Effector CD4-positive, alpha-beta T cell (primary cell): ENCODE data around the gene PARD3B.

Experiments
- DNase-seq: peaks from one replicate; pipeline ENCODE4 v3.0.0-alpha.2; 2020

The PARD3B gene

DNA sequence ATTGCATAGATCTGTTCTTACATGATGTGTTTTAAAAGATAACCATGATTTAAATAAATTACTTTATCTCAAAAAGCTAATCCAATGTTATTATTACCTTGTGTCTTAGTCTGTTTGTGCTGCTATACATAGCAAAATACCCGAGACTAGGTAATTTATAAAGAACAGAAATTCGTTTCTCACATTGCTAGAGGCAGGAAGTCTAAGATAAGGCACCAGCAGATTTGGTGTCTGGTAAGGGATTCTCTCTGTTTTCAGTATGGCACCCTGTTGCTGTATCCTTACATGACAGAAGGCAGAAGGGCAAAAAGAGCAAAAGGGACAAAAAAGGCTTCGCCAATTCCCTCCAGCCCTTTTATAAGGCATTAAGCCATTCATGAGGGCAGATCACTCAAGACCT, 533.9 kb downstream of the PARD3B start:
- no peak for DNase-seq

DNA sequence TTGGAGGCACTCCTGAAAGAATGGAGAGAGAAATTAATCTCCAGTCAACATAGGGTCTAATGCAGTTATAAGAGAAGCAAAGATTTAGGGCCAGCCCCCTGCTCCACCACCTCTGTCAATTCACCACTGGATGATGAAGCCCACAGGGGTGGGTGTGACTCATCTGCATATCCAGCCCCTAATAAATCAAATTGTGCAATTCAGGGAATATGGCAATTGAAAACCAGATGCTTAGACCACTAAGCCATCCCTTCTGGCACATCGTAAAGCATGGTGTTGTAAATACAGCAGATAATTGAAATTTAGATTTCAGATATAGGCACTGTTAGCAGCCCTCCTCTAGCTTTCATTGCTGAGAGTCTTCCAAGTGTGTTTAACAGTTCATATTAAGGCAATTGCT, 541.4 kb downstream of the PARD3B start:
- DNase-seq, result no peak

DNA sequence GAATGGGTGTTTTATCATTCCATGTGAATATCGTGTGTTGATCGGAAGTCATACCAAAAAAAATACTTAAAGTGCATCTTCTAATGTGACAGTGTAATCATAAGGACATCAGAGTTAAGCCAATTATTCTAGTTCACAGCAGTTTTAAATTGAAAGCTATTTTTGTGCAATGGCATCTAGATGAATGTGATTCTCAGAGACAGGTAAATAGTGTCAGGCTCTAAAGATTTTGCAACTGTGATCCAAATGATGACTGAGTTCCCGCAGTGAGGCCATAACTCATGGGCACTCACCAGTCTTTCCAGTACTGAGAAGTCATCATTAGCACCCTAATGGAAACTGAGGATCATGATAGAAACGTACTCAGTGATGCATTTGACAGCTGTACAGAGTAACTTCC, 542.6 kb downstream of the PARD3B start:
- no peak for DNase-seq

DNA sequence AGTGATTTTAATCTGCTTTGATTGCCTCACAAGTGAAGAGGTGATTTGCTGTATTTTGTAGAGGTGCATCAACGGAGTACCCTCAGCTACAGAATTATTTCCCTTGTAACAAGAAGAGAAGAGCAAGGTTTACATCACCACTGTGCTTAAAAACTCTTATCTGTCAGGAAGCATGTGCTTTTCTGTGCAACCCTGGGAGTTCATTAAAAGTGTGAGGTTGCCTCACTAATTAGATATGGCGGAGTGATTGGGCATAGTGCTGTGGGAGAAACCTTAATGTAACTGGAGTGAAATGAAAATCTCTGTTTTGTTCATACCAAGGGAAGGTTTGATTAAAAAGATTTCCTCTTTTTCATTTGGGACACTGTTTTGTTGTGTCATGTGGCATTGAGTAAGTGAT, 544.7 kb downstream of the PARD3B start:
- DNase-seq, result no peak

DNA sequence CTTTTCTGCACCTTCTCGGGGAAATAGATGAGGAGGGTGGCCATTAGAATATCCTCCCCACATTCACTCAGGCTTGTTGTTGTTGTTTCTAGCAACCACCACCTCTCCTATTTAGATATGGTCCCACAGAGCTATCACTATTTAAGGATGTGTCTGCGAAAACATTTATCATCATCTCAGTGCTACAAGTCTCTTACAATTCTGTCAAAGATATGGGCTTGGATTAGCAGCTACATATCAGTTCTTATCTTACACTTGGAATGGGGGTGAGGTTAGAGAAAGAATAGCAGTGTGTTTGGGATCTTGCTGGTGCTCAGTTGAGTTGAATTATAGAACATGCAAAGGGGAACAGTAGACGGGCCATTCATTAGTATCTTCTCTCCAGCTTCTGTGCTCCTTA, 546.1 kb downstream of the PARD3B start:
- DNase-seq, result no peak

DNA sequence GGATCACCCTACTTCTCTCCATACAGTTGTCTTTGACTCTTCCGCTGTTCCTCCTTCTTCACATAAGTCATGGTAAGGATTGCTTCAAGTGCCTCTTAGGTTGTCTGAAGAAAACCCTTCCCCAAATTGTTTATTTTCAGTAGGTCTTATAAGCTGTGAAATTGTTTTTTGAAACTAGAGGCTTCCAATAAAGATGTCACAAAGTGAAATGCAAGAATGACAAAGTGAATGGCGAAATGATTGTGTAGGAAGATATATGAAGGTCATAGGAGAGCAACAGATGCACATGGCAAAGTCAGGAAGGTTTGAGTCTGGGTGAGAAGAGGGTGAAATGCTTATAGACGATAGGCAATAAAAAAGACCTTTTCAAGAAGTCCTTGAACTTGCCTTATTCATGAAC, 548.8 kb downstream of the PARD3B start:
- DNase-seq, result no peak

DNA sequence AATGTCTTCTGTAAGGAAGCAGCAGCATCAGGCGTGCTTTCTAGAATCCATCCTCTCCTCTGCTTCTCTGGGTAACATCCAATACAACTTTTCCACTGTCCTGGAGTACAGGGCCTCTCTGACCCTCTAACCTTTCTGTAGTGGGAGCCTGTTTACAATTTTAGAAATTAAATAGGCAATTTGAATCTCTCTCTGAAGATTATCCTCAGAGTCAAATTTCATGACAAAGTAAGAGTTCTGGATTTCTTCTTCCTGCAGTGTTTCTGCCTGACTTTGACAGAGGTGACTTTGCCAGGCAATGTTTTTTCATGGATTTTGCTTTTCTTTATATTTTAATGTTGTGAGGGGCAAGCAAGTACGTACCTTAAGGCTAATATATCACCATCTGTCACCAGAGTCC, 558.4 kb downstream of the PARD3B start:
- DNase-seq, result no peak

DNA sequence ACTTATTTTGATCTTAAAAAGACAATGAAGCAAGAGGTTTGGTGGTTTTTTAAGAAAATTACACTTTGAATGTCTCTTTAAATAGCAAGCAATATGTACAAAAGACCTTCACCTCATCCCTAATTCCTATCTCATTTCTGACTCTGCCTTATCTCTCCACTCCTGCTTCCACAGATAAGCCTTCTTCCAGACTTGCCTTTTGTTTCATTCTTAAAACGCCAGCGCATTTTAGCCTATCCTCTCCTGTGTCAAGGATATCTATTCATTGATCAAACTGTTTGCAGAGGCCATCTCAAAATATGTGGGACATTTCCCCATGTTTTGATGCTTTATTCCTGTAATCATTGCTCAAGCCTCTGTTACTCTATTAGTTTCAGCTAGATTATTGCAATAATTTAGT, 562.5 kb downstream of the PARD3B start:
- DNase-seq, result no peak

DNA sequence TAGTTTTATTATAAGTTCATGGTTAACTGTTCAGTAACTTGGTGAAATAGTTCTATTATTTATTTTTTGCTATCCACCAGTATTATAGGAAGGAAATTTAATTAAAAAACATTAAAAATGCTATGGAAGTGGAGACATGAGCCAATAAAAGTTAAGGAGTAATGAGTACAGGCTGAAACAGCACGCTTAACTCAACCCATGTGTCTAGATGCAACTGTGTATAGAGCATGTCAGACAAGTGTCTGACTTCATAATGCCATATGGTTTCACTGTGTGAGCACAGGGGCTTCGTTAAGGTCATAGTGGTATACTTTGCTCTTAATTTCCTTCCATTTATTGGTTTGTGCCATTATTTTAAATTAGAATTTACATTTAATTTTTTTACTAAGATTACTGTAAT, 570.2 kb downstream of the PARD3B start:
- no peak for DNase-seq

DNA sequence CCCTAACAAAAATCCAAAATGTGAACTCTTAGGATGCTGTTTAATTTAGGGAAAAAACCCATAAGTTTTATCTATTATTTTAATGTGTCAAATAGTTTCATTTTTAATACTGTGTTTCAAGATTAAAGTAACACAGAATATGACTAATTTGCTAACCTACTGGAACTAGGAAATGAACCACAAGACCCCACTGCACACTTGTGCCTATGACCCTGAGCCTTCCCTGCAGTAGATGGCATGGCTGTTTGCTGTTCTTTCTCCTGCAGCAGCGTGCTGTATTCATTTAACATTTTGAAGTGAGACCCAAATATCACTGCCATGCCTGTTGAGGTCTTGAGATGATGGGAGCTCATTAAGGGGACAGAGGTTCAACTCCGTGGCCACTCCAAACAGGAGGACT, 571.9 kb downstream of the PARD3B start:
- DNase-seq, result no peak

DNA sequence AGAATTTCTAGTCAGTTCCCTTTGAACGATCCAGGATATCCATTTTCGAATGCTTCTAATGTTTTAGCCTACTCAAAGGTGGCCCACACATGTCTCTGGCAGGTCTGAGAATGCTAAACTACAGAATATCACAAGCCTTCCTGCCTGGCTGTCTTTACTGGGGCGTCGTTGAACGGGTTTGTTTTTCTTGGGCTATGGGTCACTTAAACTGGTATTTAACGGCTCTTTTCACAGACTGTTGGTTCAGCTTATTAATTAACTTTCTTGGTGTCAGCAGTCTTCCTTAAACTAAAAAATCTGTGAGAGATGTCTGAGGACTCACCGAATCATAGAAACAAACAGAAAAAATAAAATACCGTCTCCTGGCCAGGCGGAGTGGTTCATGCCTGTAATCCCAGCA, 573.9 kb downstream of the PARD3B start:
- DNase-seq, result no peak

DNA sequence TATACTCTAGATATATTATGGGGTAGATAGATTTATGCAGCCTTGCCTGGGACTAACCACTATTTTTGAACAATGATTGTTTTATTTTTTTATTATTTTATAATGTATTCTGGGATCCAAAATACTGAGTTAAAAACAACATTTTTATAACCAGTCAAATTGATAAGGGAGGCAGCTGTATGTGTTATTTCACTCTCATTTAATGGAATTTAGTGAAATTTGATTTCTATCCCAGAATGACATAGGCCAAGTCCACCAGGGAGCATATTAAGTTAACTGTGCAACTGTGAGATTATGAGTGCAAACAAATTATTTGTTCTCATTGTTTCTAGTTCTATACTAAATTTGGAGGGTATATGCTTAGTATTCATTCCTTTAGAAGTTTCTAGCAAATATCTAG, 583.5 kb downstream of the PARD3B start:
- no peak for DNase-seq

DNA sequence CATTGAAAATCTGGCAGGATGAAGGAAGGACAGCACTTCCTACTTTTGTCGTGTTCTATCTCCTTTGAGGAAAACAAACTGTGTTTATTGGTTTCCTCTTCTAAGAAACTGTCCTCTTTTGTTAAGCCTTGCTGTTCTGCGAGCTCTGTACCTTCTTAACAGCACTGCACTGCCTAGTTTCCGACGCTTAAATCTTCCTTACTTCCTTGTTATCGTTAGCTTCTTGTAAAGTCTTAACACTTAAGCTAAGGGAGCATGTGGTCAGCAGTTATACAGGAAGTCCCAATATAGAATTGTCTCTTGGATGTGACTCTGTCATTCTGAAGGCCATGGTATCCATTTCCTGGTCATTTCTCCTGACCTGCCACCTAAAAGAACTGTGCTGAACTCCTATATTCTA, 584.3 kb downstream of the PARD3B start:
- DNase-seq, result no peak

DNA sequence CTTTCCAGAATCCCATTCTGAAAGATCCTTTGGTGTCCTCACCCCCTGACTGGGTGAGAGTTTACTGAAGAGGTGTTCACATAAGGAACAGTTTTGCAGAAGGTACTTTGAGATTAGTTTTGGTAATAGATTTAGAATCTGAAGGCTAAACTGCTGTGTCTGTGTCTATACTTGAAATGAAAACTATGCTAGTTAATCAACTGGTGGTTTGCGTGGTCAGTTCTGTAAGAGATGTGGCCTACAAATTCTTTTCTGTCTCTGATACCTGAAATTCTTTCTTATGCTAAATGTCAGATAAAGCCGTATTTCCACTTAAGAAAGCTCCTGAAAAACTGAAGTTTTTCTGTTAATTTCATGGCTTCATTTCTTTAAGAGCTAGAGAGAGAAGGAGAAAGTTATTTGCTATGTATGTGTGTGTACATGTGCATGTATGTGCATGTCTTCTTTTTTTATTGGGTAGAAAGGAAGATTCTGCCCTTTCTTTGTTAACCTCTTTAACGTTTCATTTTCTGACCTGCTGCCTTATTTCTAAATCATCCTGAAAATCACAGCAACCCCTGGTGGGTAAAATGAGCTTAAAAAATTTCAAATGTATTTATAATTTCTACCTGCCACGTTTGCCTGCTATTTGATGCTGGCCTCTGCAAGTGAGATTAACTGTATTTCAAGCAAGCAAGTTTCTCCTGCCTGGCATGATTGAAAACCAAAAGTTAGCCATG, 585.0 kb downstream of the PARD3B start:
- no peak for DNase-seq

DNA sequence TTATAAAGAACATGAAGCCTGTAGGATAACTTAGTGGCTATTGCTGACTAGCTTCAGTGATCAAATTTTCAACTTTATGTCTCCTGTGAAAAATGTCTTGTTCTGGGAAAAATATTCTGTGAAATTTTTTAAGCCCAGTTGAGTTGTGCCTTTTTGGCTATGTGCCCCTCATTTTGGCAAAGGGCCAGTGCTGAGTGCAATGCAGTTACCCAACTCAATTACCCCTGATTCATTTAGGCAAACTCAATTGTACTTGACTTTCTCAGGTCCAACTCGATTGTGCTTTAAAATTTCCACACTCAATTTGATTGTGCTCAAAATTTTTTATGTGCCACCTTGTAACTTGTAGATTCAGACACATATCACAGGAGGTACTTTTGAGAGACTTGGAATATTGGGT, 588.3 kb downstream of the PARD3B start:
- DNase-seq, result no peak

DNA sequence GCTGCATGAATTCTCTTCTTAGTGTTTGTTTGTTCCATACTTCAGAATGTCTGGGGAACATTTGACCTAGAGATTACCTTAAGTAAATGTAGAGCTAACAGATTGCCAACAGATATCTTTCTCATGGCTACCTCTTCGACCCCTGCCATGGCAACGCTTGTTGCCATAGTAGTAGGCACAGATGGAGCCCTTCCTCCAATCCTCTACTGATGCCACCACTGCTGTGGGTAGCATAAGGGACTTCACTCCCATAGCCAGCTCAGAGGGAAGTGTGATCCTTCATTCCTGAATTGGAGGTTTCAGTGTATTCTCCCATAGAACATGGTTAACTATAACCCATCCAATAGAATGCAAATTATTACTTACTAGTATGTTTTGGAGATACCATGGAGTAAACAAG, 593.5 kb downstream of the PARD3B start:
- DNase-seq, result no peak

DNA sequence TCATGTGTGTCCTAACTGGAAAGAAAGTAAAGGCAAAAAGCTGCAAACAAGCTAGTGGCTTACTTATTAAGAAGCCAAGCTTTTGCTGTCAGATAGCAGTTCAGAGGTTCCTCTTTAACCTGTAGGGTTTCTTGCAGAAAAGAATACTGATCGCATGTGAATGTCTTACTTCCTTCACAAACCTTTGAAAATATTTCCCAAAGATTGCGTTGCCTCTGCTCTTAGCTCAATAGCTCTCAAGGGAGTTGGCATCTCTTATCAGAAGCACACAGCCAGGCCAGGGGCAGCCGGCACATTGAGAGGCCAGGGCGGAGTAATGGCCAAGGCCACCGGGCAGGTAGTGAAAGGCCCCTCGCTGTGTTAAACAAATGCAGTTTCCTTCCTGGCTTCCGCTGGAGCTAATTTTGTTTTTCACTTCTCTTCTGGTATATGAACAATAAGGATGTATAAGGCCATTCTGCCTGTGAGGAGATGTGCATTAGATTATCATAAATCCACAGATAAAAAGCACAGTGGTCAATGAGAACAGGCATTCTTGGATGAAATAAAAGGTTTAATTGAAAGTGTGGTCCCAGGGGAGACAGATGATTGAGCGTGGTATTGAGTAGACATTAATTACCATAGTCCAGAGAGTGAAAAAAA, 594.7 kb downstream of the PARD3B start:
- DNase-seq, result no peak

DNA sequence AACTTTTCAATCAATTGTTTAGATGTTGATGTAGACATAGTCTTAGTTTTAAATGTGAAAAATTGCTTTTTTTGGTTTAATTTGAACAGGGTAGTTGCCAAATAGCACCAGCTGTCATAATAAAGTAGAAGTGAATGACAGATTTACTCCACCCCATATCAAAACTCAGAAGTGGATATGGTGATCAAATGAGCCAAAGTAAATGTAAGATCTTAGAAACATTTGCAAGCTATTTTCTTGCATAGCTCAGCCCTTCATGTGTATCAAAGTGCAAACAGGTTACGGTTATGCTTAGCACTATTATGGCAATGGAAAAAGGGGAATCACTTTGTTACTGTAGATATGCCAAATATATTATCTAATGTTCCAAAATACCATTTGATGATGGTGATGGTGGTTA, 596.1 kb downstream of the PARD3B start:
- no peak for DNase-seq

DNA sequence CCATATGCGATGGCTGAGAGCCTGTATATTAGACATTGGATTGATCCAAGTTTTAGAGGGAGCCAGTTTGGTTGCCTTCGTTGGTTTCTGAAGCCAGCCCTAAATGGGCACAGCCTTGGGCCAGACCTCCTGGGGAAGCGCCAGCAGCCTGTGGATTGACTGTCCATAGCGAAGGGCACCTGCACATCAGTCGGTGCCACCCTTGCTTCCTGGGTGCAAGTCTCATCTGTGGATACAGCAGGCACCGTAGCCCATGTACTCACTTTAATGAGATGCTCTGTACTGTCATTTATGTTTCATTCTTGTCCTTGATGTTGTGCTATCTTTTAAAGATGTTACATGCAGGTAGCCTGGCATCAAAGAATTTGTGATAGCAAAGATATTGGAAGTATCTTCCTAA, 600.6 kb downstream of the PARD3B start:
- DNase-seq, result no peak

DNA sequence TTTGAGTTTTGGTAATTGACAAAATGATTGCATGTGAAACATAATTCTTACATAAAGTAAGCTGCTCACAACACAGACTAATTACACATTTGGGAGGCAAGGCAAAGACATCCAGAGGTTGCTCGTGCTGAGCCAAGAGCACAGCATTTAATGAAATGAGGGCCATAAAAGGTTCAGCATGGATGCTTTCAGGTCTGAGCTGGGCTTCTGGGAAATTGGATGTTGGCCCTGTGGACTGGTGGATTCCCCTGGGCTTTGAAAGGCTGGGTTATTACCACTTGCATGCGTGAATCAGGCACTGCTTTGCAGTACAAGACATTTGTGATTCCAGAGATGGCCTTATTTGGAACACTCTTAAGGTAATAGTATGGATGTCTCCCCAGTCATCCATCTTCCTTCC, 603.5 kb downstream of the PARD3B start:
- DNase-seq, result no peak

DNA sequence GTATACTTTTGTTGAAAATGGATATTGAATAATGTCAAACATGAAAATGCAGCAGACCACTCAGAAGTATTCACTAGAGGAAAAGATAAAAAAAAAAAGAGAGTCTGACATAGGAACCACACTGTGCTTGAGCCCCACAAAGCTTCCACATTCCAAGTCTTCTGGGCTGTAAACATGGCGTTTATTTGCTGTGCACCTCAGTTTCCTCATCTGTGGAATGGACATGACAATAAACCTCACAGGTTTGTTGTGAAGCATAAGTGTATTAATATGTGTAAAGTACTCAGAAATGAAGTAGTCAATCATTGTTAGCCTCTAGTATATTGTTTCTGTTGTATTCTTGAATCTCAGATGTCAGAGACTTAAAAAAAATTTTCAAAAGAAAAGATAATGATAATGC, 611.2 kb downstream of the PARD3B start:
- DNase-seq, result no peak

DNA sequence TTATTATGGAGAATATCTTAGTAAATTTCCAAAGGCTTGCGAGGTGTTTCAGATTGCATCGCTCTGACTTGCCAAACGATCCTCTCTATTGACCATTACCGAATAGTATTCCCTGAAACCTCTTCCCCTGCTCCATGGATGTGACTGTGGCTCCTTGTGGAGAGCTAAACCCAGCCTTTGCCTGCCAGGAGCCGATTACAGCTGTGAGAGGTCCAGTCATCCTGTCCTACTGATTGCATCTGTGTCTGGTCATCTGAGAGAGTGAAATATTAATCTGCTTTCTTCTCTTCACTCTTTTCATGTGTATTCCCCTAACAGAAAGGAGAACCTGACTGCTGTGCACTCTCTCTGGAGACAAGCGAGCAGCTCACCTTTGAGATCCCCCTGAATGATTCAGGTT, 613.1 kb downstream of the PARD3B start:
- DNase-seq, result no peak

DNA sequence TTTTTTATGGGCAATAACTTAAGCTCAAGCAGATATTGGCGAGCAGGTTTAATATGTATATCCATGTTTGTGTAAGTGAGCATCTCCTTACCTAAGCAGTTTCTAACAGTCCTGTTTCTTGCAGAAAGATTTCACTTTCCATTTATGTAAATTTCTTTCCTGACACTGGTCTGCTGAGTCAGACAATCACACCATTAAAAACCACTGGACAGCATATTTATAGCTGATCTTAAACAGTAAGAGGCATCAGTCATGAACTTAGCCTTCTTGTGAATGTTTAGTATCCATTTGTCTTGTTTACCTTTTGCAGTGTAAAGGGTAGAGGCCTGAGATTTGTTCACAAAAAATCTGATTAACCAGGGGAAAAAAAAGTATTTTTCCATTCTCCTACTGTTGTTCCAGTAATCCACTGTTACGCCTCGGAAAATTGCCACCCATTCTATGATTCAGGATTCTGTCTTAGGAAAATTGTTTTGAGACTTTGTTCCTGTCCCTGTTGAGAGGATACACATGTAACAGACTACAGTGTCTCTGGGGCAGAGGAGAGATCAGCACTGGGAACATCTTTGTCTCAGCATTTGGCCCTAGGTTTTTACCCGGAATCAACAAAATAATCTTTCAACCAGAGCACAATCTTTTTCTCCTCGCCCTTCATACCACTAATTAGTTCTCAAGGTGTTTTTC, 616.0 kb downstream of the PARD3B start:
- no peak for DNase-seq

DNA sequence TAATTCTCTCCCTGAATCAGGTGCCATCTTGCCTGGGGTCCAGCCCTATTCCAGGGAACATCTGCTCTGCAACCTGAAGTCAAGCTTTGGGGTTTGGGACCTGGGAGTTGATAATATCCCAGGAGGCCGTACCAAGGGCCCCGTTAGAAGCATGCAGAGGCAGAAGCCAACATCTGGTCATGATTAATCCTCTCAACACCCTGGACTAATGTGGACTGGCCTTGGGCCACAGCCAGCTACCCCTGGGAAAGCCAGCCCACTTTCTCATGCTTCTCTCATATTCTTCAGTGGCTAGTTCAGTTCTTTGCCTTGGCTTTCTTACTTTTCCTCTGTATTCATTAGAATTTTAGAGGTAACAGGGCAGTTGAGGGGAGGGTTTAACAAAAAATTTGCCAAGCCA, 621.5 kb downstream of the PARD3B start:
- no peak for DNase-seq

DNA sequence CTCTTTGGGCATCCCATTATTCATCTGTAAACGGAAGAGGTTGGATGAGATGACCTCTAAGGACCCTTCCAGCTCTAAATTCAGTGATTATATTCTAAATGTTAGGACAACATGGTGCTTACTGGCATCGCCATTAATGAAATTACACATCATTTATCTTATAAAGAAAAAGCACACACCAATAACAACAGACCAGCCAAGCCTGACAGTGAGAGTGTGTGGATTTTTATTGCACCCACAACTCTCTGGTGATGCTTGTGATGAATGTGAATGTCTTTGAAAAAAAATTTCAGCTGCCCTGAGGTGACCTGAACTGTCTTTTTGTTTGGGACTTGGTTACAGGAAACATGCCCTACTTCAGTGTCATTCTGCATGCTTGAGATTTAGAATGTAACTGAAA, 623.7 kb downstream of the PARD3B start:
- DNase-seq, result no peak
